Measurements from ENCODE around the gene CCS.

DNA sequence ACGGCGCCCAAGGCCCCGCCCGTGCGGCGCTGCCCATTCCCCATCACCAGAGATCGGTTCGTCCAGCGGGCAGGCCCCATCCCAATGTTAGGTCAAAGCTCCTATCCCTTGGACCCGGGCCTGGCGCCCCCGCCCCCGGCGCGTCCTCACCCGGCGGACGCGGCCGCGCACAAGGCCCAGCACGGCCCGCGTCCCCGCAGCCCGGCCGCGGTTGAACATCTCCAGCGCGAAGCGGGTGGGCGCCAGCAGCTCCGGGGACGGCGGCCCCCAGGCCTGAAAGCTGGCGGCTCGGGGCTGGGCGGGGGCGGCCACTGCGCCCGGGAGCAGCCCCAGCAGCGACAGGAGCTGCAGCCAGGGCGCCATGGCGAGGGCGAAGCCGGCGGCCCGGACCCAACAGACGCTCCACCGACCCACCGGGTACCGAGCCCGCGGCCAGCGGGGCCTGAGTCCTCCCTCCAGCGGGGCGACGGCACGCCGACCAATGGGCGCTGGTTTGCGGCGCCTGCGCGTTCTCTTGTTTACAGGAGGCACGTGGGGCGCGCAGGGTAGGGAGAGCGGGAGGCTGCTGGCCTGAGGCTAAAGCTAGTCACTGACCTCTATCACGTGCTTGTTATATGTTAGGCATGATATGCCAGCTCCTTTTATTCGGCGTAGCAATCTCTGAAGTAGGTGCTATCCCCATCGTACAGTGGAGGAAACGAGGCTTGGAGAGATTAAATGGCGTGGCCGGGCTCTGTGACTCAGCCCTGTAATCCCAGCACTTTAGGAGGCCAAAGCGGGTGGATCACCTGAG is 24.7 kb upstream of the CCS start, which contains the start of gene CTSF:
- TF ChIP-seq POLR2A (IDR thresholded peaks at IDR 0.05; ENCODE audit: low read depth, low read length) (no peak), TAF1 (IDR thresholded peaks at IDR 0.05; ENCODE audit: low read depth, low read length) (no peak), POLR2AphosphoS5 (IDR thresholded peaks at IDR 0.05; ENCODE audit: low read depth, low read length) (no peak), SPI1 (IDR thresholded peaks at IDR 0.05; ENCODE audit: low read depth, low read length) (no peak)

Data from GM12891 (cell line).